Measurements from ENCODE around the gene TAF15. TPM values are rescaled to one million over a fixed set of nuclear protein-coding genes. Genes with fewer than 3 reads are reported as not detected.

Gene TAF15
- total RNA-seq, 1 donor, result 55.0 TPM

DNA sequence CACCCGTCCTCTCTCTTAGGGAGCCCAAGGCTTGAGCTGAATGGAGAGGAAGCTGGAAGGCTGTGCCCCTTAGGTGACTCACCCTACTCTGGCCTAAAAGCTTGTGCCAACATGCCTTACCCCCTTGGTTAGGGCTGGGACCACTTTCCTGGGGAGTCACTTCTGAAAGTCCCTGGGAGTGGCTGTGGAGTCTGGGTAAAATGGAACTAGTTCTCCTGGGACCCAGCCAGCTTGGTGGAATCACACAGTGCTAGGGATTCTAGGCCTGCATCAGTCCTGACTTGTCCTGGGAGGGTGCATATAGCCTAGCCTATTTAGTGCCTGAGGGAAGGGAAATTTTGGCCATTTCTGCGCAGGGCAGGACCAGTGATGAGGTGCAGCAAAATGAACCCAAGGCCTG, 24.4 kb upstream of the TAF15 start:
- Histone ChIP-seq H3K27me3 (ENCODE audit: insufficient read depth, low read length) (peaks cover 20% of the 10 kb centered on the region), H3K4me2 (ENCODE audit: insufficient read depth, low read length) (no peak overlapping the region), H3K4me3 (ENCODE audit: insufficient read depth, low read length) (no peak overlapping the region), H2AFZ (ENCODE audit: low read length) (no peak overlapping the region), H3K36me3 (ENCODE audit: insufficient read depth, low read length) (no peaks in the 10 kb centered on the region), H3K4me1 (ENCODE audit: insufficient read depth, low read length) (peaks cover 52% of the 10 kb centered on the region), H3K79me2 (ENCODE audit: insufficient read depth, low read length) (no peaks in the 10 kb centered on the region), H3K9me3 (ENCODE audit: low read depth, low read length) (no peaks in the 10 kb centered on the region), H3K27ac (ENCODE audit: low read depth, low read length) (no peak overlapping the region), H4K20me1 (ENCODE audit: insufficient read depth, low read length) (no peaks in the 10 kb centered on the region)
- TF ChIP-seq, protein P1, sequence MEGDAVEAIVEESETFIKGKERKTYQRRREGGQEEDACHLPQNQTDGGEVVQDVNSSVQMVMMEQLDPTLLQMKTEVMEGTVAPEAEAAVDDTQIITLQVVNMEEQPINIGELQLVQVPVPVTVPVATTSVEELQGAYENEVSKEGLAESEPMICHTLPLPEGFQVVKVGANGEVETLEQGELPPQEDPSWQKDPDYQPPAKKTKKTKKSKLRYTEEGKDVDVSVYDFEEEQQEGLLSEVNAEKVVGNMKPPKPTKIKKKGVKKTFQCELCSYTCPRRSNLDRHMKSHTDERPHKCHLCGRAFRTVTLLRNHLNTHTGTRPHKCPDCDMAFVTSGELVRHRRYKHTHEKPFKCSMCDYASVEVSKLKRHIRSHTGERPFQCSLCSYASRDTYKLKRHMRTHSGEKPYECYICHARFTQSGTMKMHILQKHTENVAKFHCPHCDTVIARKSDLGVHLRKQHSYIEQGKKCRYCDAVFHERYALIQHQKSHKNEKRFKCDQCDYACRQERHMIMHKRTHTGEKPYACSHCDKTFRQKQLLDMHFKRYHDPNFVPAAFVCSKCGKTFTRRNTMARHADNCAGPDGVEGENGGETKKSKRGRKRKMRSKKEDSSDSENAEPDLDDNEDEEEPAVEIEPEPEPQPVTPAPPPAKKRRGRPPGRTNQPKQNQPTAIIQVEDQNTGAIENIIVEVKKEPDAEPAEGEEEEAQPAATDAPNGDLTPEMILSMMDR (IDR thresholded peaks at IDR 0.05; ENCODE audit: extremely low read depth, low read depth, low read length), result no peak
- DNase-seq (ENCODE audit: insufficient read length, low spot score, missing footprints), result peak; percentile 85

DNA sequence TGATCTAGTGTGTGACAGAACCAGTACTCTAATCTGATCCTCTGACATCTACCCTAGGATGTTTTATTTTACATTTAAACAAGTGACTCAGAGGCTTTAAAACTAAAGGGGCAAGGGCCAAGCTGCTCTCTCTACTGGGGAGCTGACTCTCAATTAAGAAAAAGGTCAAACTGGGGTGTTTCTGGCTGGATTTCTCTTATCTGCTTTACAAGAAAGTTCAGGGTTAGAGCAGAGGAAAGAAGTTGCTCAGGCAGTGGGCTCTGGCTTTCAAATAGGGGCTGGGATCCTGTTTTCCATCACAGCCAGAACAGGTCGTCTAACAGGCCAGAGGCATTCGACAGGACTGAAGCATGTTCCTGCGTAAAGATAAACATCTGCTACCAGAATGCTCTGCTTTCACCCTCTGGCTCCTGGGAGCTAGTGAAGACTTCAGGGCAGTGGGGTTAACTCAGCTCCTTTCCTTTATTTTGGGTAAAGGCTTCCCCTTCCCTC, 22.3 kb upstream of the TAF15 start:
- Histone ChIP-seq H4K20me1 (ENCODE audit: insufficient read depth, low read length) (no peaks in the 10 kb centered on the region), H2AFZ (ENCODE audit: low read length) (peak overlapping the region; percentile 60), H3K36me3 (ENCODE audit: insufficient read depth, low read length) (no peaks in the 10 kb centered on the region), H3K4me3 (ENCODE audit: insufficient read depth, low read length) (no peak overlapping the region), H3K4me1 (ENCODE audit: insufficient read depth, low read length) (peaks cover 52% of the 10 kb centered on the region), H3K4me2 (ENCODE audit: insufficient read depth, low read length) (peak overlapping the region; percentile 32), H3K9me3 (ENCODE audit: low read depth, low read length) (no peaks in the 10 kb centered on the region), H3K27me3 (ENCODE audit: insufficient read depth, low read length) (peaks cover 14% of the 10 kb centered on the region), H3K27ac (ENCODE audit: low read depth, low read length) (peak overlapping the region; percentile 28), H3K79me2 (ENCODE audit: insufficient read depth, low read length) (no peaks in the 10 kb centered on the region)
- DNase-seq (ENCODE audit: insufficient read length, low spot score, missing footprints), result peak; percentile 64
- TF ChIP-seq, protein P1 (IDR thresholded peaks at IDR 0.05; ENCODE audit: extremely low read depth, low read depth, low read length), result no peak

DNA sequence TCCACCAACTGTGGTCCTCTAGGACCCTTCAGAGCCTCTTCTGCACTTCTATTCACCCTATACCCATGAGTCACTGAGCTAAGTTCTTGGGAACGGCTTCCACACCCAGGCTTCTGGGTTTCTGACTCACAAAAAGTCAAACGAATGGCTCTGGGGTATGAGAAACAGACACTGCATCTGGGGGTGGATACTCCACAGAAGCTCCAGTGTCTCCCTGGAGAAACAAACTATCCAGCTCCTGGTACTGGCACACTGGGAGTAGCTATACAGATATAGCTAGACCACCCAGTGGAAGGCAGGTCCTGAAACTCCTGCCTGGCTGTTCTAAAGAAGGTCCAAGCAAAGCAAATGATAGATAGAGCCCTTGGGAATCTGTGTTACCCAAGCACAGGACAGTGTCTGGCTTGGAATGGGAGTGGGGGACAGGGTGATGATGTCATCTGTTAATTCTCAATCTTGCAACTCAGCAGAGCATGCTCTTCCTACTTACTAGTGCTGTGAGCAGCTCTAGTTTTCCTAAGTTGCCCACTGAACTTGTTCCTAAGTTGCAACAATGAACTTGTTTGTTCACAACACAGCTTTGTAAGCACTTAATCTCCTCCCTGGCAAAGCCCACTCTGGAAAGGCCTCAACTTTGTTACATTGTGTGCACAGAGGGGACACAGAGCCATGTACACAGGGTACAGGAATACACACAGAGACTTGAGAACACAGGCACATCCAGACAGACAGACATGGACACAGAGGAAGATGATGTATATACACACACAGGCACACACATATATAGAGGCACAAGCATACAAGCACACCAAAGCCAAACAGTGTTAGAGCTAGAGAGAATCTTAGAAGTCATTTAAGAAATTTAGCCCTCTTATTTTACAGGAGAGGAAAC, 20.6 kb upstream of the TAF15 start:
- peak overlapping the region; percentile 89 for H3K27ac ChIP-seq (ENCODE audit: low read depth, low read length)
- H3K9me3 ChIP-seq (ENCODE audit: low read depth, low read length), result no peaks in the 10 kb centered on the region
- TF ChIP-seq, protein P1 (IDR thresholded peaks at IDR 0.05; ENCODE audit: extremely low read depth, low read depth, low read length), result no peak
- H3K27me3 ChIP-seq (ENCODE audit: insufficient read depth, low read length), result peaks cover 24% of the 10 kb centered on the region
- peak overlapping the region; percentile 40 for H3K4me3 ChIP-seq (ENCODE audit: insufficient read depth, low read length)
- no peaks in the 10 kb centered on the region for H3K36me3 ChIP-seq (ENCODE audit: insufficient read depth, low read length)
- H2AFZ ChIP-seq (ENCODE audit: low read length), result peak overlapping the region; percentile 75
- peaks cover 45% of the 10 kb centered on the region for H3K4me1 ChIP-seq (ENCODE audit: insufficient read depth, low read length)
- H3K79me2 ChIP-seq (ENCODE audit: insufficient read depth, low read length), result no peaks in the 10 kb centered on the region
- peak overlapping the region; percentile 68 for H3K4me2 ChIP-seq (ENCODE audit: insufficient read depth, low read length)
- H4K20me1 ChIP-seq (ENCODE audit: insufficient read depth, low read length), result no peaks in the 10 kb centered on the region
- DNase-seq (ENCODE audit: insufficient read length, low spot score, missing footprints), result peak; percentile 97

DNA sequence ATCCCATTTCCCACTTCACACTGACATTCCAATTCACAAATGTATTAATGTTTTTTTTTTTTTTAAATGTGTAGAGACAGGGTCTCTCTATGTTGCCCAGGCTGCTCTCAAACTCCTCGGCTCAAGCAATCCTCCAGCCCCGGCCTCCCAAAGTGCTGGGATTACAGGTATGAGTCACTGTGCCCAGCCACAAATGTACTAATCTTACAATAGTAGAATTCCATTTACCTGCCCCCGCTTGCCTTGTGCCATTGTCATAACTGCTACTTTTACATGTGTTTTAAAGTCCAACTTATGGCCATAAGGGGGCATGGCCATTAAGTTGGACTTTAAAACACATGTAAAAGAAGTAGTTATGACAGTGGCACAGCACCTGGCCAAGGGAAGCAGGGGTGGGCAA, 18.4 kb upstream of the TAF15 start:
- TF ChIP-seq, protein P1 (IDR thresholded peaks at IDR 0.05; ENCODE audit: extremely low read depth, low read depth, low read length), result no peak
- Histone ChIP-seq H3K4me2 (ENCODE audit: insufficient read depth, low read length) (no peak overlapping the region), H3K4me1 (ENCODE audit: insufficient read depth, low read length) (peaks cover 33% of the 10 kb centered on the region), H3K27me3 (ENCODE audit: insufficient read depth, low read length) (peaks cover 43% of the 10 kb centered on the region), H3K4me3 (ENCODE audit: insufficient read depth, low read length) (no peak overlapping the region), H4K20me1 (ENCODE audit: insufficient read depth, low read length) (no peaks in the 10 kb centered on the region), H3K27ac (ENCODE audit: low read depth, low read length) (no peak overlapping the region), H3K79me2 (ENCODE audit: insufficient read depth, low read length) (no peaks in the 10 kb centered on the region), H3K9me3 (ENCODE audit: low read depth, low read length) (no peaks in the 10 kb centered on the region), H3K36me3 (ENCODE audit: insufficient read depth, low read length) (no peaks in the 10 kb centered on the region), H2AFZ (ENCODE audit: low read length) (no peak overlapping the region)
- DNase-seq (ENCODE audit: insufficient read length, low spot score, missing footprints), result no peak

Data from osteoblast (primary cell).